Measurements from ENCODE around the gene LCLAT1.

Gene LCLAT1

DNA sequence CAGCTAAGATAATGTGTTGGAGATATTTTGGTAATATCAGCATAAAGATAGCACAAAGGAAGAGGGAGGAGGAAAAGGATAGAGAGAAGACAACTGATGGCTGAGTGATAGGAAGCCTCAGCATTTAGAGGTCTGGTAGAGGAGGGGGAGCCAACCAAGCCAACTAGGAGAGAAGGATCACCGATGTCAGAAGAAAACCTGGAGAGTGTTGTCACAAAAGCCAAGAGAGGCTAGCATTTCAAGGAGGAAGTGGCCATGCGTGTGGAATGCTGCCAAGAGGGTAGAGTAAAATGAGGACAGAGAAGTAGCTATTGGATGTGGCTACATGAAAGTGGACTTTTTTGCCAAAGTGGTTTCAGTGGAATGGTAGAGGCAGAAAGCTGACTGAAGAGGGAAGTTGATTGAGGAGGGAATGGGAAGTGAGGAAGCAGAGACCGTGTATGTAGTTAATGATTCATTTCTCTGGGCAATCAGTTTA, 34.3 kb downstream of the LCLAT1 start:
- Histone ChIP-seq H3K79me2 (ENCODE audit: insufficient read depth, low read length) (no peaks in the 10 kb centered on the region), H3K4me3 (ENCODE audit: insufficient read depth, low read length, poor library complexity, severe bottlenecking) (no peak overlapping the region), H3K27ac (ENCODE audit: low read depth, low read length) (no peak overlapping the region), H2AFZ (ENCODE audit: low read depth, low read length, severe bottlenecking) (no peak overlapping the region), H3K36me3 (ENCODE audit: low read length) (no peaks in the 10 kb centered on the region), H3K9me2 (replicated peaks; ENCODE audit: insufficient read depth, low read length) (no peaks in the 10 kb centered on the region), H3K9me3 (ENCODE audit: insufficient read depth, low read length) (no peaks in the 10 kb centered on the region), H4K20me1 (ENCODE audit: low read depth, low read length) (0 out of 2 replicates have a peak, but pooled peaks cover 5% of the 10 kb centered on the region), H3K27me3 (ENCODE audit: low read length) (no peaks in the 10 kb centered on the region), H3K9ac (ENCODE audit: low read length) (no peak overlapping the region), H3F3A (ENCODE audit: insufficient read depth) (no peaks in the 10 kb centered on the region), H3K4me2 (ENCODE audit: low read depth, low read length, poor library complexity, severe bottlenecking) (no peak overlapping the region)
- TF ChIP-seq EZH2phosphoT487 (conservative IDR thresholded peaks at IDR 0.05; ENCODE audit: low read length): no peak
- TF ChIP-seq, protein P1, sequence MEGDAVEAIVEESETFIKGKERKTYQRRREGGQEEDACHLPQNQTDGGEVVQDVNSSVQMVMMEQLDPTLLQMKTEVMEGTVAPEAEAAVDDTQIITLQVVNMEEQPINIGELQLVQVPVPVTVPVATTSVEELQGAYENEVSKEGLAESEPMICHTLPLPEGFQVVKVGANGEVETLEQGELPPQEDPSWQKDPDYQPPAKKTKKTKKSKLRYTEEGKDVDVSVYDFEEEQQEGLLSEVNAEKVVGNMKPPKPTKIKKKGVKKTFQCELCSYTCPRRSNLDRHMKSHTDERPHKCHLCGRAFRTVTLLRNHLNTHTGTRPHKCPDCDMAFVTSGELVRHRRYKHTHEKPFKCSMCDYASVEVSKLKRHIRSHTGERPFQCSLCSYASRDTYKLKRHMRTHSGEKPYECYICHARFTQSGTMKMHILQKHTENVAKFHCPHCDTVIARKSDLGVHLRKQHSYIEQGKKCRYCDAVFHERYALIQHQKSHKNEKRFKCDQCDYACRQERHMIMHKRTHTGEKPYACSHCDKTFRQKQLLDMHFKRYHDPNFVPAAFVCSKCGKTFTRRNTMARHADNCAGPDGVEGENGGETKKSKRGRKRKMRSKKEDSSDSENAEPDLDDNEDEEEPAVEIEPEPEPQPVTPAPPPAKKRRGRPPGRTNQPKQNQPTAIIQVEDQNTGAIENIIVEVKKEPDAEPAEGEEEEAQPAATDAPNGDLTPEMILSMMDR (IDR thresholded peaks at IDR 0.05; ENCODE audit: insufficient read depth, low read length, poor library complexity, severe bottlenecking): no peak

DNA sequence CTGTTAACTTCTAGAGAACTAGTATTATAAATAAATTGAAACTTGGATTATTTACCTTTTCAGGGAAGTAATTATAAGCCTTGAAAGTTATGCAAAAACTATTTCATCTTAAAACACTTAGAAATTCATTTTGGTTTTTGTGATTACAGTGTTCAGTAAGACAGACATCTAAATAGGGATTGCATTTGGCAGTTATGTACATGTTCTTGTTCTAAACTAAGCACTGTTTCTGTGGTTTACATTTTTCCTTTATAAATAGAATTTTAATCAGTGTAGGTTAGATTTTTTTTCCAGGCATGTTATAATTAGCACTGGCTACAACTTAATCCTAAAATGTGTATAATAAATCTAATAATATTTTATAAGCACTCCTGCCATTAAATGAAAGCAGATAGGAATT, 35.0 kb downstream of the LCLAT1 start:
- Histone ChIP-seq H3K27me3 (ENCODE audit: low read length) (no peaks in the 10 kb centered on the region), H3K79me2 (ENCODE audit: insufficient read depth, low read length) (no peaks in the 10 kb centered on the region), H3K27ac (ENCODE audit: low read depth, low read length) (no peak overlapping the region)

DNA sequence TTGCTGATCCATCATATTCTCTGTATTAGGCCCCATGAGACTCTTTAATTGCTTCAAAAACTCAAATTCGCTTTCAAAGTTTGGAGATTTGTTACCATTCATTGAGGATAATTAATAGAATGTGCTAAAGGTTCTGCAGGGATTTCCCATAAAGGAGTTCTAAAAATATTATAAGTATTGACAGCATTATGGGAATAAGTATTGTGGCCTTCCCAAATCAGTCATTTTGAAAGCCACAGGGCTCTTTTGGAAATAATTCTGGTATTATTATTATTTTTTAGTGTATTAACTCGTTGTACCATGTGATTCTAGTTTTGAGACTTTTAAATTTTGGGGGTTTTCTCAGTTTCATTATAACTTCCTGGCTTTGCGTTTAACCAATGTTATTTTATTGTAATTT, 37.1 kb downstream of the LCLAT1 start:
- Histone ChIP-seq H3F3A (ENCODE audit: insufficient read depth) (no peaks in the 10 kb centered on the region), H3K9me2 (replicated peaks; ENCODE audit: insufficient read depth, low read length) (no peaks in the 10 kb centered on the region), H3K36me3 (ENCODE audit: low read length) (no peaks in the 10 kb centered on the region), H3K4me2 (ENCODE audit: low read depth, low read length, poor library complexity, severe bottlenecking) (no peak overlapping the region), H3K79me2 (ENCODE audit: insufficient read depth, low read length) (no peaks in the 10 kb centered on the region), H3K9ac (ENCODE audit: low read length) (no peak overlapping the region), H3K27ac (ENCODE audit: low read depth, low read length) (no peak overlapping the region), H3K4me3 (ENCODE audit: insufficient read depth, low read length, poor library complexity, severe bottlenecking) (no peak overlapping the region), H3K9me3 (ENCODE audit: insufficient read depth, low read length) (no peaks in the 10 kb centered on the region), H2AFZ (ENCODE audit: low read depth, low read length, severe bottlenecking) (no peak overlapping the region), H4K20me1 (ENCODE audit: low read depth, low read length) (0 out of 2 replicates have a peak, but pooled peaks cover 5% of the 10 kb centered on the region), H3K27me3 (ENCODE audit: low read length) (no peaks in the 10 kb centered on the region)
- TF ChIP-seq, protein P1 (IDR thresholded peaks at IDR 0.05; ENCODE audit: insufficient read depth, low read length, poor library complexity, severe bottlenecking): no peak
- TF ChIP-seq EZH2phosphoT487 (conservative IDR thresholded peaks at IDR 0.05; ENCODE audit: low read length): no peak

More for the DNA sequence above, 35.0 kb downstream of the LCLAT1 start:
- 0 out of 2 replicates have a peak, but pooled peaks cover 5% of the 10 kb centered on the region for H4K20me1 ChIP-seq (ENCODE audit: low read depth, low read length)
- no peaks in the 10 kb centered on the region for H3F3A ChIP-seq (ENCODE audit: insufficient read depth)
- no peak overlapping the region for H2AFZ ChIP-seq (ENCODE audit: low read depth, low read length, severe bottlenecking)
- H3K36me3 ChIP-seq (ENCODE audit: low read length): no peaks in the 10 kb centered on the region
- H3K9me3 ChIP-seq (ENCODE audit: insufficient read depth, low read length): no peaks in the 10 kb centered on the region
- H3K9ac ChIP-seq (ENCODE audit: low read length): no peak overlapping the region
- no peak for TF ChIP-seq EZH2phosphoT487 (conservative IDR thresholded peaks at IDR 0.05; ENCODE audit: low read length)
- TF ChIP-seq, protein P1 (IDR thresholded peaks at IDR 0.05; ENCODE audit: insufficient read depth, low read length, poor library complexity, severe bottlenecking): no peak
- no peak overlapping the region for H3K4me2 ChIP-seq (ENCODE audit: low read depth, low read length, poor library complexity, severe bottlenecking)
- H3K9me2 ChIP-seq (replicated peaks; ENCODE audit: insufficient read depth, low read length): no peaks in the 10 kb centered on the region
- H3K4me3 ChIP-seq (ENCODE audit: insufficient read depth, low read length, poor library complexity, severe bottlenecking): no peak overlapping the region
